Measurements from ENCODE around the gene DNAJC15.
A peak's percentile ranks its signal among the peaks of the same experiment; 100 is the strongest.
"Not testable (repeated sequence)": the region's sequence is repeated elsewhere in the genome, so short reads cannot be mapped to it uniquely, and the experiment has no call there.

DNAJC15 gene

DNA sequence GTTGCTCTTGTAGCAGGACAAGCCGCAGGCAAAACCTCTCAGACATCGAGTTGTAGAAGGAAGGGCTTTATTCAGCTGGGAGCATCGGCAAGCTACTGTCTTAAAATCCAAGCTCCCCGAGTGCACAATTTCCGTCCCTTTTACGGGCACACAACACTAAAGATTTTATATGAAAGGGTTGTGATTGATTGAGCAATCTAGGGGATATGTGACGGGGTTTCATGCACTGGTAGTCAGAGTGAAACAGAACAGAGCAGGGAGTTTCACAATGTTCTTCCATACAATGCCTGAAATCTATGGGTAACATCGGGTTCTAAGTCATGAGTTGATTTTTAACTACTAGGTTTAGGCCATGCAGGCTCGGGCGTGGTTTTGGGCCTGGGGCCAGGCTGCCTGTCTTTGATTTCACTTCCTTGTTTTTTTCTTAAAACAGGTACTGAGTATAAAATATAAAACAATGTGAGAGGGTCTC, 22.0 kb downstream of the DNAJC15 start:
- peak in 1 of 2 experiments; percentile 37 for DNase-seq (ENCODE audit: low read depth in 2 of 2)

DNA sequence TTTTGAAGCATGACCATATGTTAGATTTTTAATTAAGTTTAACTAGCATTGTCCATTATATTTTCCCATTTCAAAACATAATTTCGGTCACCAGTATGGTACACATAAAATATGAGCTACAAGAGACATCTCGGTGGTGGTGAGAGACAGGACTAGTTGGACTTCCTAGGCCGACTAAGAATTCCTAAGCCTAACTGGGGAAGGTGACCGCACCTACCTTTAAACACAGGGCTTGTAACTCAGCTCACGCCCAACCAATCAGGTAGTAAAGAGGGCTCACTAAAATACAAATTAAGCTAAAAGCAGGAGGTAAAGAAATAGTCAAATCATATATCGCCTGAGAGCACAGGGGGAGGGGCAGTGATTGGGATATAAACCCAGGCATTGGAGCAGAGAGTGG, 22.9 kb downstream of the DNAJC15 start:
- no peak for DNase-seq (ENCODE audit: low read depth in 2 of 2)

DNA sequence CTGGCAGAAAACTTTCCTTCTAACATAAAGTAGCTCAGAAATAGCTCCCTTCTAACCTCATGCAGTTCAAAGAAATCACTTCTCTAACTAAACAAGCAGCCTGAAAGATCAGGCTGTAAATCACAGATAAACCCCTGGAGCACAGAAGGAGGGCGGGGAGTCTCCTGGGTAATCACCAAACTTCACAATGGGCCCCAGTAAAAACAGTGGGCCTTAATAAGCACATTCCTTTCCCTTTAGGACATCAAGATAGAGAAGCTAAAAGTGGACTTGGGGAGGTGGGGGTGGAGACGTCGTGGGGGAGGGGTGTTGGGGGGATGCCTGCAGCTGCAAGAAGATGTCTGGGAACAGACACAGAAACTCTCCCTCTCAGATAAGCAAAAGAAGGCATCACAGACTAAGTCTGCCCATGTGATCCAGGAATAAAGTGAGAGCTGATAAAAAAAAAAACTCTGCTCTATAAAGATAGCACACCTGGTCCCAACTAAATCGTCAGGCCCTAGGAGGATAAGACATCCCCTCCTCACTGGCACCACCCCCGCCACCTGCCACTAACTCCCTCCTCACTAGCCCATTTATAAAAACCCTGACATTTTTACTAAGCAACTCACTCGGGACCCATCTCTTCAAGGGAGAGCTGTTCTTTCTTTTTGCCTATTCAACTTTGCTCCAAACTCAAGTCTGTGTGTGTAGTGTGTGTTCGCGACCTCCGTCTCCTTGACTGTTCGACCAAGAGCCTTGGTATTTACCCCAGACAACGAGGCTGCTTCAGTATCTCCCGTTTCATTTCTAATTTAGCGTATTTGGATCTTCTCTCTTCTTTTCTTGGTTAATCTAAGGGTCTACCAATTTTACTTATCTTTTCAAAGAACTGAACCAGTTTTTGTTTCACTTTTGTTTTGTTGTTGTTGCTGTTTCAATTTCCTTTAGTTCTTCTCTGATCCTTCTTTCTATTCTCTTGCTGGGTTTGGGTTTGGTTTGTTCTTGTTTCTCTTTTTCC, 31.7 kb downstream of the DNAJC15 start:
- DNase-seq (ENCODE audit: low read depth in 2 of 2) = no peak

DNA sequence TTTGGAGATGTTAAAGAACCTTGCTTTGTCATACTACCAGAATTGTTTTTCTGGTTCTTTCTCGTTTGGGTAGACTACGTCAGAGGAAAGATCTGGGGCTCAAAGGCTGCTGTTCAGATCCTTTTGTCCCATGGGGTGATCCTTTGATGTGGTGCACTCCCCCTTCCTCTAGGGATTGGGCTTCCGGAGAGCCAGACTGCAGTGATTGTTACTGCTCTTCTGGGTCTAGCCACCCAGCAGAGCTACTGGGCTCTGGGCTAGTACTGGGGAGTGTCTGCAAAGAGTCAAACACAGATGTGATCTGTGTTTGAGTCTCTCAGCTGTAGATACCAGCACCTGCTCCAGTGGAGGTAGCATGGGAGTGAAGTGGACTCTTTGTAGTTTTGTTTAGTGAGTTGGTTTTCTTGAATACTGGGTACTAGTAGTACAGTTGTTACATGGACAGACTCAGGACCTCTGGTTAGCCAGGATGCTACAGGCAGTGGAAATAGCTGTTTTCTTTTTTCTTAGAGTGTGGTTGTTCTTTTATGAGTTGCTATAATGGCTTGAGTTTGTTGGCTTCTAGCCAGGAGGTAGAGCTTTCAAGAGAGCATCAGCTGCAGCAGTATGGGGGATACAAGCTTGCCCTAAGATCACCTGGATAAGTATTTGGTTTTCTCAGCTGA, 34.4 kb downstream of the DNAJC15 start:
- DNase-seq (ENCODE audit: low read depth in 2 of 2) = no peak

DNA sequence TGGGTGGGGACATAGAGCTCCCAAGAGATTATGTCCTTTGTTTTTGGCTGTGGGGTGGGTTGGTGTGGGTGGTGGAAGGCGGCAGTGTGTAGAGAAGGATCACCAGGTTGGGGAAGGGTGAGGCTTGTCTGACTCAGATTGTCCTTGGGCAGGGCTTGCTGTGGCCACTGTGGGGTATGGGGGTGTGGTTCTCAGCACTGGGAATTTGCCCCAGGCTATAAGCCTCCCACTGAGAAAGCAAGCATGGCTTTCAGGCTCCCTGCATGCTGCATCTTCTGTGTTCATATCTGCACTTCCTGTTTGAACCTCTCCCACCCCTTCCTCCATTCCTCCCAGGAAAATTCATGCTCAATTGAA, 34.9 kb downstream of the DNAJC15 start:
- DNase-seq (ENCODE audit: low read depth in 2 of 2) = peak in 1 of 2 experiments; percentile 16

DNA sequence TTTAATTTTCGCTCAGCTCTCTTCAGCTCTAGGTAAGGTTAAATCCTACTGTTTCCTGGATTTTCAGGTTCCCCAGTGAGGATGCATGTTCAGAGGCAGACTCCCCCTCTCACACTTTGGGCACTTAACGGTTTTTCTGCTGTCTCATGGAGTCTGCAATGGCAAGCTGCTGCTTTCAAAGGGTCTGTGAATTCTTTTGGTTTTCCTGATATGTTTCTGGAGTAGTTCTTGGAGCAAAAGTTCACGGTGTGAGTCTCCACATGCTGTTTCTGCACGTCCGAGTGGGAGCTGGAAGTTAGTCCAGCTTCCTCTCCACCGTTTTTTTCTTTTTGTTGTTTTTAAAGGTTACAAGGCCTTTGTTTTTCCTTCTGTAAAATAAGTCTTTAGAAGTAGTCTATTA, 35.4 kb downstream of the DNAJC15 start:
- no peak for DNase-seq (ENCODE audit: low read depth in 2 of 2)

DNA sequence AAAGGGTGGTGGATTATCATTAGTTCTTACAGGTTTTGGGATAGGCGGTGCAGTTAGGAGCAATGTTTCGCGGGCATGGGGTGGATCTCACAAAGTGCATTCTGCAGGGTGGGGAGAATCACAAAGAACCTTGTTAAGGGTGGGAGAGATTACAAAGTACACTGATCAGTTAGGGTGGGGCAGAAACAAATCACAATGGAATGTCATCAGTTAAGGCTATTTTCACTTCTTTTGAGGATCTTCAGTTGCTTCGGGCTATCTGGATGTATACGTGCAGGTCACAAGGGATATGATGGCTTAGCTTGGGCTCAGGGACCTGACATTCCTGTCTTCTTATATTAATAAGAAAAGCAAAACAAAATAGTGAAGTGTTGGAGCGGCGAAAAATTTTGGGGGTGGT, 36.4 kb downstream of the DNAJC15 start:
- DNase-seq (ENCODE audit: low read depth in 2 of 2) = not testable (repeated sequence)

DNA sequence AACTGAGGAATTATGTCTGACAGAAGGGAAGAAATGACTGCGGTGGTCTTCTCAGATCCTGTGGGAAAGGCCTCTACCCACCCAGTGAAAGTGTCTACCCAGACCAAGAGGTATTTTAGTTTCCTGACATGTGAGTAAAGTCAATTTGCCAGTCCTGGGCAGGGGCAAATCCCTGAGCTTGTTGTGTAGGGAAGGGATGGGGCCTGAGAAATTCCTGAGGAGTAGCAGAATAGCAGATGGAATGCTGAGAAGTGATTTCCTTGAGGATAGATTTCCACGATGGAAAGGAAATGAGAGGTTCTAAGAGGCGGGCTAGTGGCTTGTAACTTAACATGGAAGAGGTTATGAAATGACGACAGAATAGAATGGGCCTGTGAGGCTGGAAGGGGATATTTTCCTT, 37.4 kb downstream of the DNAJC15 start:
- DNase-seq (ENCODE audit: low read depth in 2 of 2) = not testable (repeated sequence)

DNA sequence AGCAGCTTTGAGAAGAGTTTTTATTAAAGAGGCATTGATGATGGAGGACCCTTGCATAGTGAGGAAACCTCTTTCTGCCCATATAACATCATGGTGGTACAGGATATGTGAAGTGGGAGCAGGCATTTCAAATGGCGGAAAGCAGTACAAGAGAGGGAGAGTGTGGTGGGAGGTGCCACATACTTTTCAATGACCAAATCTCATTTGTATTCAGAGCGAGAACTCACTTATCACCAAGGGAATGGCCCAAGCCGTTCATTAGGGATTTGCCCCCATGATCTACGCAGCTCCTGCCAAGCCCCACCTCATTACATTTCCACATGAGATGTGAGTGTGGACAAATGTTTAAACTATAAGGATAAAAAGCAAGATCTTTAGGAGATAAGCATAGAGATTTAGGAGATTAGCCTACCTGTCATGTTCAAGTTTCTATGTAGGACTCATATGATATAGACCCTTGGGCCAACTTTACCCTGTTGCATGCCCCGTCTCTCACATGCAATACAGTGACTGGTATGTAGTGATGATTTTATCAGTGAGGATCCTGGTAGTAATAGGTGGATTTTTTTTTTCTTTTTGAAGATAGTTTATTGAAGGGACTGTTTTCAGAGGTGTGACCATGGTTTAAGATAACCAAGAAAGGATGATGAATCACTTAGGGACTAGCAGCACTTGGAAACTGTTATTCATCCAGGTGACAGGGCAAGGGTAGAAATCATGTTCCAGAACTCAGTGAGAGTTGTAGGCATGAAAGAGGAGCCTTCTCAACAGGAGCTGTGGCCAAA, 38.3 kb downstream of the DNAJC15 start:
- DNase-seq (ENCODE audit: low read depth in 2 of 2) = no peak

DNA sequence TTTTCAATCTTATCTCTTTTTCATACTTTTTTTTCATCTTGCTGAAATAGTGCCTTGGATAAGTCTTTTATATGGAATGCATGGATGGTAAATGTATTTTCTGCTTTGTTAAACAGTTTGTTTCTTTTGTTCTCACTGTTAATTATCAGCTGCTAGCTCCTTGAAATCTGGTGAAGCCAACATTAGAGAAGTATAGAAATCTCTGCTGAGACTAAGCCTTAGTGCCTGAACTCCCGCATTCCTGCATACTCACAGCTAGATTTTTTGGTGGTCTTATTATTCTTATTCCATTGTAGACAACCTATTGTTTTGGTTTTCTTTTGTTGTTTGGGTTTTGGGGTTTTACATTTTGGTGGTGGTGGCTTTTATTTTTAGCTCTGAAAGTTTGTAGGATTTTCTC, 48.4 kb downstream of the DNAJC15 start:
- no peak for DNase-seq (ENCODE audit: low read depth in 2 of 2)

DNA sequence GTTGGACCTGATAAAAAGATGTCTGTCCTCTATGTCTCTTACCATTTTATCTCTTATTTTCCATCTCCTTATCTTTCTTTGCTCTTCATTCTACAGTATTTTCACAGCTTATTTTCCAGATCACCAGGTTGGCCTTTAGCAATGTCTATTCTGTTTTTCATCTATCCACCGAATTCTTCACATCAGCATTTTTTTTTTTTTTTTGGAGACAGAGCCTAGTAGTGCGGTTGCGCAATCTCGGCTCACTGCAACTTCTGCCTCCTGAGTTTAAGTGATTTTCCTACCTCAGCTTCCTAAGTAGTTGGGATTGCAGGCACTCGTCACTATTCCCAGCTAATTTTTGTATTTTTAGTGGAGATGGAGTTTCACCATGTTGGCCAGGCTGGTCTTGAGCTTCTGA, 49.0 kb downstream of the DNAJC15 start:
- DNase-seq (ENCODE audit: low read depth in 2 of 2) = no peak

DNA sequence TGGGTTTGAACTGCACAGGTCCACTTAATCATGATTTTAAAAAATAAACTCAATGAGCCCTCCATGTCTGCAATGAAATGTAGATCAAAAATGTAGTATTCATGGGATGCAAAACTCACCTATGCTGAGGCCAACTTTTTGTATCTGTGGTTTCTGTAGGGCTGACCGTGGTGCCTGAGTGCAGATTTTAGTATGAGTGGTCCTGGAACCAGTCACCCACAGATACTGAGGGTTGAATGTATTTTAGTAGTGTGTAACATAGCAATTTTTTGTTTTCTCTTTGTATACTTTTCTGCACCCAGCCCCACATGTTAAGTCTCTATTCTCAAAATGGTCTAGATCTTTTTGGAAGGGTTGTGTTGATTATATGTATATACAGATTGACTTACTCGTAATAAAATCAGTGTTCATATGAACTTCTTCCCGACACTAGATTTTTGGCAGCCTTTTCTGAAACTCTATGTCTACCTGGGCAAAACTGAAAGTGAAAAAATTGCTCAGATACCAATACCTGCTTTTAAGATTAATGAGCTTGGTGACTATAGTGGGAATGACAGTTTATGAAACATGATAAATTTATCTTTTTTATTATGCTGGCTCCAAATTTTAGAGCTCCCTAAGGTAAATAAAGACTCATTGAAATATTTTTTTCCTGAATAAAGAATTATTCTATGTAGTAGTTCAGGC, 51.6 kb downstream of the DNAJC15 start:
- DNase-seq (ENCODE audit: low read depth in 2 of 2) = no peak

DNA sequence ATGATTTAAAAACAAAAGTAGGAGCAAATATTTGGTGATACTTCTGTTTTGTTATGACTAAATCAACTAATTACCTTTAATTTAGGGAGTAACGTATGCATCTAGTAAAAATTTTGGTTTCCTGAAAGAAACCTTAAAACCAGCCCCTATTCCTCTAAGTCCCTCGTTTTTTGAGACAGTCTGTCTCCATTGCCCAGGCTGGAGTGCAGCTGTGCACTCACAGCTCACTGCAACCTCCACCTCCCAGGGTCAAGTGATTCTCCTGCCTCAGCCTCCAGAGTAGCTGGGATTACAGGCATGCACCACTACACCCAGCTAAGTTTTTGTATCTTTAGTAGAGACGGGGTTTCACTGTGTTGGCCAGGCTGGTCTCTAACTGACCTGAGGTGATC, 52.1 kb downstream of the DNAJC15 start:
- DNase-seq (ENCODE audit: low read depth in 2 of 2) = not testable (repeated sequence)

DNA sequence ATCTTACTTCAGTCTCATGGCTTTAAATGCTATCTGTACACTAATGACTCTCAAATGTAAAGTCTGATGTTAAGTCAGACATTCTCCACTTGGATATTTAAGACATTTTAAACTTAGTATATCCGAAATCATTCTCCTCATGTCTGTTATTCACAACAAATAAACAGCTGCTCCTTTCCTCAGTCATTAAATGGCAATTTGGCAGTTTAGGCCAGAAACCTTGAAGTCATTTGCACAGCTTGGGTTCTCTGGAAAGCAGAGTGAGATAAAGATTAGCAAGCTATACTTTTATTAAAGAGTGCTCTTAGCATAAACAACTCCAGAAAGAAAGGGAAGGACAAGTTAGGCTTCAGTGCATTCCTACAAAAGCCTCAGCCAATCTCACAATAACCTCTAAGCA, 53.7 kb downstream of the DNAJC15 start:
- DNase-seq (ENCODE audit: low read depth in 2 of 2) = no peak

DNA sequence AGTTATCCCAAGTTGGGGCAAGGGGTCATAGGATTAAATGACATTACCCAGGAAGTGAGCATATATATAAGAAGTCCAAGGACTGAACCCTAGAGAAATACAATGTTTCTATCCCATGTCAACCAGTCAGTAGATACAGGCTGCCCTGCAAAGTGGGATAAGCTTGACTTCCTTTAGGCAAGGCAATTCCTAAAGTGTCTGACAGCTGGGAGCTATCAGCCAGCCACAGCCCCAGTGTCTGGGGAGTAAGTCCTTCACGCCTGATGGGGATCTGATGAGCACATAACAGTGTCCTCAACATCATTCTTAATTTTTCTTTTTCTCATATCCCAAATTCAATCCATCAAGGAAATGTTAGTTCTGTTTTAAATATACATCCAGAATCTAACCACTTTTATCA, 54.1 kb downstream of the DNAJC15 start:
- no peak for DNase-seq (ENCODE audit: low read depth in 2 of 2)

DNA sequence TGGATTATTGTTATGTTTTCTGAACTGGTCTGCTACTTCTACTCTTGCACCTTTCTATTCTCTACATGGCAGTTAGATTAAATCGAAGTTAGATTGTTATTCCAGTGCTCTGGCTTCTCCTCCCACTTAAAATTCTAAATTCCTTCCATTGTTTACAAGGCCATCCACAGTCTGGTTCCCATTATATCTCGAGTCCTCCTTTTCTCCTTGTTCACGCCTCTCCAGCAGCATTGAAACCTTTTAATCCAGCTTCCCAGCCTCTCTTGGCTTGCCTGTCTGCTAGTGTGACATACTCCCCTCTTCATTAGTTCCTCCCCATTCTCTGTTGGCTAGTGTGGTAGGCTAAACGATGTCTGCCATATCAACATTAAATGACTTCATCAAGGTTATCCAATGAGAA, 54.5 kb downstream of the DNAJC15 start:
- no peak for DNase-seq (ENCODE audit: low read depth in 2 of 2)

DNA sequence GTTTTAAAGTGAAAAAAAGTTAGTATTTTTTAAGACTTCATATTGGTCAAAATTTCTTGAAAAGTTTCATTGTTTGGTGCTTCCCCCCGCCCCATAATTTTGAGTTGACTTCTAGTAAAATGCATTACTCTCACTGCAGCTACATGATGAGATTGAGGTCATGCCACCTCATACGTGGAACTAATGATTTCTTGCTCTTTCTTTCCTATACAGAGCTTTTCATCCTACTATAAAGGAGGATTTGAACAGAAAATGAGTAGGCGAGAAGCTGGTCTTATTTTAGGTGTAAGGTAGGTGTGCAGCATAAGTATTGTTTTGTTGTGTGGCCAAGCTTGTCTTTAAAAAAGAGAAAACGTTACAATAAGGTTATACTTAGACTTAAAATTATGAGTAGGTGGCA, 55.0 kb downstream of the DNAJC15 start:
- DNase-seq (ENCODE audit: low read depth in 2 of 2) = no peak

DNA sequence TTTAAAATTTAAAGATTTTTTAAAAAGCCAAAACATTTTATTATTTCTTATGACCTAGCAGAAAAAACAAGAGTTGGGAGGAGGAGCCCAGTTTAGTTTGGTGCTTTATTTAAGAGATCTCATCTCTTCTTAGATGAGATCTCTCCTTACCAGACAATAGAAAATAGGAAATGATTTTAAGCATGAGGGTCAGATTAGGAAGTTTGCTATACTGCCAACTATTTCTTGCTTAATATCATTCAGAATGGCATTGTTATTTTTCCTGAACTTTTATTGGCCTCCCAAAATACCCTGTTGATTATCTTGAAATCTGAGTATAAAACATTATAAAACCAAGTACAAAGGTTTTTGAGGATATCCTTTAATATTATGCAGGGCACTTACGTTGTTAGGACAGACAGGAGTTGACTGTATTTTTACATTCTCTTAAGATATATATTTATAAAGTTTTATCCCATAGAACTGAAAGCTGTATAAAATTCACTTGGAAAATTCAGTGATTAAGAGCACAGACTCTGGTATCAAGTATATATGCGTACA, 56.1 kb downstream of the DNAJC15 start:
- DNase-seq (ENCODE audit: low read depth in 2 of 2) = no peak

DNA sequence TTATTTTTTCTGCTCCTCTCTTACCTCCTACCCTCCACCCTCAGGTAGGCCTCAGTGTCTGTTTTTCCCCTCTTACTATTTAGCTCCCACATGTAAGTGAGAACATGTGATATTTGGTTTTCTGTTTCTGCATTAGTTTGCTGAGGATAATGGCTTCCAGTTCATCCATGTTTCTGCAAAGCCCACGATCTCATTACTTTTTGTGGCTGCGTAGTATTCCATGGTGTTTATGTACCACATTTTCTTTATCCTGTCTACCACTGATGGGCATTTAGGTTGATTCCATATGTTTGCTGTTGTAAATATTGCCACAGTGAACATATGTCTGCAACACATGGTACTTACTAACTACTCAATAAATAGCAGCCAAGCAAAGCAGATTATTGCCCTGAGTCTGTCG, 56.8 kb downstream of the DNAJC15 start:
- no peak for DNase-seq (ENCODE audit: low read depth in 2 of 2)

DNA sequence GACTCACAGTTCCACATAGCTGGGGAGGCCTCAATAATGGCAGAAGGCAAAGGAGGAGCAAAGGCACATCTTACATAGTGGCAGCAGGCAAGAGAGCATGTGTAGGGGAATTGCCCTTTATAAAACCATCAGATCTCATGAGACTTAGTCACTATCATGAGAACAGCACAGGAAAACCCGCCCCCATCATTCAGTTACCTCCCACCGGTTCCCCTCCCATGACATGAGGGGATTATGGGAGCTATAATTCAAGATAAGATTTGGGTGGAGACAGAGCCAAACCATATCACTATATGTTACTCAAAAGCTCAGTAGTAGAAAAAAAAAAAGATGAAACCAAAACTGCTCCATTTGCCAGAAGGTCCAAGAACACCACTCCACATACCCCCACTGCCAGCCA, 58.5 kb downstream of the DNAJC15 start:
- no peak for DNase-seq (ENCODE audit: low read depth in 2 of 2)

DNA sequence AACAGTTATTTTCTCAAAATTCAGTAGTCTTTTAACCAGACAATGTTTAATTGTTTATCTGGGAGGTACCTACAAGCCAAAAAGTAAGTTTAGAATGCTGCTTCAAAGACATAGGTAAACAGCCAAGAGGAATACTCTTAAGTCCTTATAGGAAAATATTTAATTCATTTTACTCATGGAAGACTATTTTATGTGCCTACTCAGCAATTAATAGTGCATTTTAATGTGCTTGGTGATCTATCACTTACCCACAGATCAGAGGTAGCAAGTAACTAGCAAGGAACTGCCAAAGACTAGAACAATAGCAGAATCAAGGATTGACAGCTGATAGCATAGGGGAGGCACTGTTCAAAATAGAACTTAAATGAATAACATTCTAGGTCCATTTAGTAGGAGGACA, 60.4 kb downstream of the DNAJC15 start:
- DNase-seq (ENCODE audit: low read depth in 2 of 2) = no peak
